Caco-2 (cell line): Measurements from ENCODE around the gene URM1. TPM values are rescaled to one million over a fixed set of nuclear protein-coding genes. Genes with fewer than 3 reads are reported as not detected.

ENCODE experiments used
- BruUV-seq: library from RNA; stranded (reverse); fragments of 400-500 nt; replicated peaks from 2 replicates; lab custom pipeline; 2021; lab: Mats Ljungman, UMichigan
- CTCF ChIA-PET: fragments of 300-600 bp; sonication (Branson Sonifier 250); formaldehyde crosslinking; loops from one replicate; lab custom pipeline; 2022; ENCODE audit warnings: antibody characterized with exemption; lab: Charles Lee
- POLR2A ChIA-PET: fragments of 300-600 bp; sonication (Branson Sonifier 250); formaldehyde crosslinking; loops from one replicate; lab custom pipeline; 2022; ENCODE audit warnings: antibody characterized with exemption; lab: Charles Lee
- DNase-seq, 2 experiments: peaks; one replicate each; pipeline versions ENCODE4 v3.0.0 to v3.0.0-alpha.2; 2020 to 2022
- H3K27me3 ChIP-seq: replicated peaks from 2 replicates; pipeline ENCODE4 v1.6.0; 2011; ENCODE audit warnings: low read length; ENCODE audit not compliant: control insufficient read depth, insufficient read depth
- H3K36me3 ChIP-seq: 2 replicates; pipeline ENCODE4 v1.5.1; 2011; ENCODE audit warnings: low read length; ENCODE audit not compliant: control insufficient read depth, insufficient read depth
- H3K4me1 ChIP-seq: fragments of 250-450 bp; sonication (Bioruptor Pico); 2 replicates; pipeline ENCODE4 v1.5.1; 2020; ENCODE audit warnings: mild to moderate bottlenecking
- H3K4me3 ChIP-seq: 2 replicates; pipeline ENCODE4 v1.5.1; 2011; ENCODE audit warnings: low read depth, mild to moderate bottlenecking, control low read depth, low read length
- H3K9me3 ChIP-seq: fragments of 250-450 bp; sonication (Bioruptor Pico); 2 replicates; pipeline ENCODE4 v1.5.1; 2020; ENCODE audit warnings: mild to moderate bottlenecking, moderate library complexity
- H3K27ac Mint-ChIP-seq: one replicate; pipeline ENCODE4 v1.8.0; 2022; ENCODE audit warnings: mixed read lengths; ENCODE audit not compliant: unreplicated experiment
- H3K27me3 Mint-ChIP-seq: one replicate; pipeline ENCODE4 v1.8.0; 2022; ENCODE audit warnings: mixed read lengths; ENCODE audit not compliant: insufficient read depth, unreplicated experiment
- H3K36me3 Mint-ChIP-seq: one replicate; pipeline ENCODE4 v1.8.0; 2022; ENCODE audit warnings: mild to moderate bottlenecking, mixed read lengths; ENCODE audit not compliant: insufficient read depth, unreplicated experiment
- H3K4me1 Mint-ChIP-seq: one replicate; pipeline ENCODE4 v1.8.0; 2022; ENCODE audit warnings: low read depth, mixed read lengths; ENCODE audit not compliant: unreplicated experiment
- H3K4me3 Mint-ChIP-seq: one replicate; pipeline ENCODE4 v1.8.0; 2022; ENCODE audit warnings: mild to moderate bottlenecking, moderate library complexity, mixed read lengths; ENCODE audit not compliant: unreplicated experiment
- H3K9me3 Mint-ChIP-seq: one replicate; pipeline ENCODE4 v1.8.0; 2022; ENCODE audit warnings: mixed read lengths; ENCODE audit not compliant: unreplicated experiment
- intact Hi-C: fragments of 100-400 bp; cut with micrococcal nuclease; formaldehyde crosslinking; loops from one replicate; pipeline ENCODE4 v1.10.0; 2022; ENCODE audit not compliant: unreplicated experiment
- total RNA-seq: library from RNA; stranded (reverse); gene quantifications from 2 replicates; pipeline ENCODE4 v1.2.3, GENCODE V29; 2022
- TF ChIP-seq, protein P1 (sequence below), 2 experiments: fragments of 200-600 bp in 1 of 2; IDR thresholded peaks; 1 replicate in 1 of 2; 2 replicates in 1 of 2; pipeline versions ENCODE4 v1.5.1 to v1.8.0; 2011 to 2022; ENCODE audit warnings: antibody characterized with exemption in 1 of 2, control low read depth in 1 of 2, inconsistent platforms in 1 of 2, low read depth in 1 of 2, low read length in 1 of 2, mild to moderate bottlenecking in 1 of 2, moderate library complexity in 1 of 2; ENCODE audit not compliant: insufficient read depth in 1 of 2, severe bottlenecking in 1 of 2, unreplicated experiment in 1 of 2

URM1 gene
- total RNA-seq, 1 experiment from 2014 or later = 55.9 TPM

GRCh38 chr9:128369024-128369706, 2.0 kb upstream of the URM1 start:
- Histone ChIP-seq H3K9me3 (no peaks in the 10 kb centered on the region), H3K27me3 (no peaks in the 10 kb centered on the region), H3K4me3 (no peak overlapping the region), H3K36me3 (peaks cover 2% of the 10 kb centered on the region; the same call in 1 of the 2 replicates), H3K4me1 (peaks cover 12% of the 10 kb centered on the region; the same call in 1 of the 2 replicates)
- no peak overlapping the region for H3K27ac Mint-ChIP-seq
- TF ChIP-seq, protein P1, sequence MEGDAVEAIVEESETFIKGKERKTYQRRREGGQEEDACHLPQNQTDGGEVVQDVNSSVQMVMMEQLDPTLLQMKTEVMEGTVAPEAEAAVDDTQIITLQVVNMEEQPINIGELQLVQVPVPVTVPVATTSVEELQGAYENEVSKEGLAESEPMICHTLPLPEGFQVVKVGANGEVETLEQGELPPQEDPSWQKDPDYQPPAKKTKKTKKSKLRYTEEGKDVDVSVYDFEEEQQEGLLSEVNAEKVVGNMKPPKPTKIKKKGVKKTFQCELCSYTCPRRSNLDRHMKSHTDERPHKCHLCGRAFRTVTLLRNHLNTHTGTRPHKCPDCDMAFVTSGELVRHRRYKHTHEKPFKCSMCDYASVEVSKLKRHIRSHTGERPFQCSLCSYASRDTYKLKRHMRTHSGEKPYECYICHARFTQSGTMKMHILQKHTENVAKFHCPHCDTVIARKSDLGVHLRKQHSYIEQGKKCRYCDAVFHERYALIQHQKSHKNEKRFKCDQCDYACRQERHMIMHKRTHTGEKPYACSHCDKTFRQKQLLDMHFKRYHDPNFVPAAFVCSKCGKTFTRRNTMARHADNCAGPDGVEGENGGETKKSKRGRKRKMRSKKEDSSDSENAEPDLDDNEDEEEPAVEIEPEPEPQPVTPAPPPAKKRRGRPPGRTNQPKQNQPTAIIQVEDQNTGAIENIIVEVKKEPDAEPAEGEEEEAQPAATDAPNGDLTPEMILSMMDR (IDR thresholded peaks at IDR 0.05; ENCODE audit: insufficient read depth in 1 of 2, low read depth in 1 of 2, low read length in 1 of 2, severe bottlenecking in 1 of 2, unreplicated experiment in 1 of 2) = no peak
- POLR2A ChIA-PET = no interaction called here
- DNase-seq = no peak
- CTCF ChIA-PET = no interaction called here
- H3K27me3 Mint-ChIP-seq = no peaks in the 10 kb centered on the region
- no TSS peak for BruUV-seq
- intact Hi-C loops = no loop called here
- H3K4me3 Mint-ChIP-seq = no peak overlapping the region
- H3K4me1 Mint-ChIP-seq = peaks cover 14% of the 10 kb centered on the region
- no peaks in the 10 kb centered on the region for H3K9me3 Mint-ChIP-seq
- no peaks in the 10 kb centered on the region for H3K36me3 Mint-ChIP-seq

GRCh38 chr9:128370367-128370751, 815 bp upstream of the URM1 start:
- no peaks in the 10 kb centered on the region for H3K27me3 ChIP-seq
- peaks cover 12% of the 10 kb centered on the region; the same call in 1 of the 2 replicates for H3K4me1 ChIP-seq
- H3K27me3 Mint-ChIP-seq = no peaks in the 10 kb centered on the region
- H3K36me3 ChIP-seq = peaks cover 2% of the 10 kb centered on the region; the same call in 1 of the 2 replicates
- H3K4me1 Mint-ChIP-seq = peaks cover 14% of the 10 kb centered on the region
- no TSS peak for BruUV-seq
- peak overlapping the region; percentile 79 for H3K4me3 Mint-ChIP-seq
- peak overlapping the region; percentile 71 for H3K27ac Mint-ChIP-seq
- H3K9me3 Mint-ChIP-seq = no peaks in the 10 kb centered on the region
- CTCF ChIA-PET = interaction anchor here (0.8 to 2.7 kb wide), 4 partner anchors 8 to 265 kb away, joined by 3 to 28 read pairs (median 12); partner anchors contain the start of gene CERCAM
- TF ChIP-seq, protein P1 (IDR thresholded peaks at IDR 0.05; ENCODE audit: insufficient read depth in 1 of 2, low read depth in 1 of 2, low read length in 1 of 2, severe bottlenecking in 1 of 2, unreplicated experiment in 1 of 2) = no peak
- H3K4me3 ChIP-seq = peak overlapping the region; percentile 100
- intact Hi-C loops = loop anchor here (10.0 kb wide), 1 partner anchor 134 kb away; the partner anchor contains the start of gene GLE1
- no peak for DNase-seq
- H3K9me3 ChIP-seq = no peaks in the 10 kb centered on the region
- no peaks in the 10 kb centered on the region for H3K36me3 Mint-ChIP-seq
- POLR2A ChIA-PET = interaction anchor here (1.1 to 1.2 kb wide), 2 partner anchors 17 to 94 kb away, joined by 4 read pairs; partner anchors contain the start of genes GOLGA2 and SWI5

DNA sequence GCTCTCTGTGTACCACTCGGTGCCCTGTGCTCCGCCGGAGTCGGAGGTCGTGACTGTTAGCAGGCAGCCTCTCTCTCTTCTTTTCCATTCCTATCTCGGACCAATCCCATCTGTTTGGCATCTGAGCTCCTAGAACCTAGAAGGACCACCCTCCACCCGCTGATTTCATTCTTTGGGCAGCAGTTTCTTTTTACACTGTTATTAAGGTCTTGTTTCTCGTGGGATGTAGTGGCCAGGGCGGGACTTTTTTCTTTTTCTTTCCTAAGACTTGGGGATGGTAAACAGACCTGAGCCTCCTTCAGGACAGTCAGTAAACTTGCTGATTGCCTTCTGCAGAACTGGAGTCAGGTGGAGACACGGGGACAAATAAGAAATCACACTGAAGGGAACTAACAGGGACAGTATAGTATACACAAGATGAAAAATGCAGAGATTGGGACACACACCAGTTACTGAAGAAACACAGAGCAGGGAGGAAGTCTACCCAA, 500 bp downstream of the URM1 start:
- ChIA-PET CTCF (interaction anchor here (0.6 to 2.7 kb wide), 9 partner anchors 10 to 657 kb away, joined by 3 to 28 read pairs (median 5); partner anchors contain the start of genes SH3GLB2 and SLC27A4), POLR2A (interaction anchor here (0.5 to 1.5 kb wide), 10 partner anchors 10 to 264 kb away, joined by 4 to 11 read pairs (median 4); partner anchors contain the start of genes GOLGA2, ODF2, SPTAN1 and SWI5)
- H3K36me3 ChIP-seq = peaks cover 2% of the 10 kb centered on the region; the same call in 1 of the 2 replicates
- no peaks in the 10 kb centered on the region for H3K27me3 ChIP-seq
- BruUV-seq = TSS peak; percentile 66
- intact Hi-C loops = loop anchor here (1.0 to 10.0 kb wide), 2 partner anchors 30 to 133 kb away; partner anchors contain the start of gene GLE1
- no peaks in the 10 kb centered on the region for H3K9me3 ChIP-seq
- peaks cover 12% of the 10 kb centered on the region; the same call in 1 of the 2 replicates for H3K4me1 ChIP-seq
- no peaks in the 10 kb centered on the region for H3K27me3 Mint-ChIP-seq
- no peaks in the 10 kb centered on the region for H3K36me3 Mint-ChIP-seq
- H3K4me3 ChIP-seq = peak overlapping the region; percentile 100
- TF ChIP-seq, protein P1 (IDR thresholded peaks at IDR 0.05; ENCODE audit: insufficient read depth in 1 of 2, low read depth in 1 of 2, low read length in 1 of 2, severe bottlenecking in 1 of 2, unreplicated experiment in 1 of 2) = no peak
- H3K9me3 Mint-ChIP-seq = no peaks in the 10 kb centered on the region
- DNase-seq = no peak
- peaks cover 14% of the 10 kb centered on the region for H3K4me1 Mint-ChIP-seq
- peak overlapping the region; percentile 71 for H3K27ac Mint-ChIP-seq
- peak overlapping the region; percentile 79 for H3K4me3 Mint-ChIP-seq
